Lower leg skin (tissue), 4 donors: ENCODE measurements around the gene TSSK1B. TPM values are rescaled to one million over a fixed set of nuclear protein-coding genes. Genes with fewer than 3 reads are reported as not detected.

Experiments
- DNase-seq, 2 donors: peaks; one replicate each; pipeline ENCODE4 v3.0.0-alpha.2; 2019; ENCODE audit warnings: low spot score in 2 of 2
- H3K4me3 ChIP-seq: fragments of 200-600 bp; sonication (generic); 2 replicates; pipeline ENCODE4 v1.5.1; 2017; ENCODE audit warnings: mild to moderate bottlenecking, low read depth; ENCODE audit not compliant: poor library complexity, severe bottlenecking
- CTCF ChIP-seq, 3 donors: fragments of 450-650 bp; IDR thresholded peaks; one replicate each; pipeline ENCODE4 v1.5.1; 2016; ENCODE audit warnings: antibody characterized with exemption in 3 of 3, mild to moderate bottlenecking in 3 of 3, moderate library complexity in 2 of 3
- POLR2A ChIP-seq, 2 donors: fragments of 450-650 bp; IDR thresholded peaks; one replicate each; pipeline ENCODE4 v1.6.1; 2016 to 2017; ENCODE audit warnings: antibody characterized with exemption in 2 of 2, mild to moderate bottlenecking in 1 of 2, moderate library complexity in 1 of 2
- WGBS, 2 donors: methylation state at CpG; one replicate each; pipeline ENCODE4 v1.1.5; 2018; 5-methylcytosine and 5-hydroxymethylcytosine counted together
- intact Hi-C: fragments of 100-400 bp; cut with DNase I; formaldehyde crosslinking; loops from one replicate; pipeline ENCODE4 v1.15.0; 2023; ENCODE audit warnings: low total_unique reads
- total RNA-seq, 4 donors: library from RNA; depleted of rRNA; stranded (reverse); fragments of >200 nt; gene quantifications; one replicate each; pipeline ENCODE4 v1.1.0, GENCODE V29; 2016

The TSSK1B gene
- total RNA-seq, 4 donors from 2014 or later, result 0.11 to 0.54 (median 0.42) TPM; not detected in 1

GRCh38 chr5:113397046-113397445 lies 37.7 kb downstream of the TSSK1B start:
- intact Hi-C loops, result no loop called here
- no peak for DNase-seq
- WGBS, 2 donors, result 34 to 38% methylated on average over 3 of the region's 3 CpGs
- TF ChIP-seq POLR2A (IDR thresholded peaks at IDR 0.05) (no peak), CTCF (IDR thresholded peaks at IDR 0.05) (no peak)
- H3K4me3 ChIP-seq, result no peak overlapping the region

- no peak overlapping the region for H3K4me3 ChIP-seq
- TF ChIP-seq POLR2A (IDR thresholded peaks at IDR 0.05) (no peak), CTCF (IDR thresholded peaks at IDR 0.05) (no peak)
- intact Hi-C loops, result no loop called here
- no peak for DNase-seq
- 82 to 86% methylated on average over 2 of the region's 2 CpGs for WGBS, 2 donors
Observed at GRCh38 chr5:113394658-113395057, 40.1 kb downstream of the TSSK1B start.

- intact Hi-C loops, result no loop called here
- no peak for TF ChIP-seq POLR2A (IDR thresholded peaks at IDR 0.05)
- no peak for TF ChIP-seq CTCF (IDR thresholded peaks at IDR 0.05)
- H3K4me3 ChIP-seq, result no peak overlapping the region
- DNase-seq, result no peak
- 69 to 78% methylated on average over 1 of the region's 1 CpG for WGBS, 2 donors
Observed at GRCh38 chr5:113390224-113390623, 44.6 kb downstream of the TSSK1B start.

- 95 to 96% methylated on average over 4 of the region's 4 CpGs for WGBS, 2 donors
- H3K4me3 ChIP-seq, result no peak overlapping the region
- TF ChIP-seq CTCF (IDR thresholded peaks at IDR 0.05), result no peak
- no peak for TF ChIP-seq POLR2A (IDR thresholded peaks at IDR 0.05)
- no peak for DNase-seq
- intact Hi-C loops, result no loop called here
Observed at GRCh38 chr5:113389116-113389515, 45.7 kb downstream of the TSSK1B start.

GRCh38 chr5:113387844-113388243 lies 46.9 kb downstream of the TSSK1B start:
- intact Hi-C loops, result no loop called here
- DNase-seq, result no peak
- H3K4me3 ChIP-seq, result no peak overlapping the region
- 62 to 71% methylated on average over 2 of the region's 2 CpGs for WGBS, 2 donors
- TF ChIP-seq POLR2A (IDR thresholded peaks at IDR 0.05), result no peak
- TF ChIP-seq CTCF (IDR thresholded peaks at IDR 0.05), result no peak

GRCh38 chr5:113384782-113385285 lies 50.0 kb downstream of the TSSK1B start:
- 77 to 90% methylated on average over 4 of the region's 4 CpGs for WGBS, 2 donors
- TF ChIP-seq CTCF (IDR thresholded peaks at IDR 0.05), result no peak
- TF ChIP-seq POLR2A (IDR thresholded peaks at IDR 0.05), result no peak
- no peak for DNase-seq
- H3K4me3 ChIP-seq, result no peak overlapping the region
- intact Hi-C loops, result no loop called here
